GM21529 (cell line): ENCODE data around the gene CAMSAP1.

Experiments
- ATAC-seq: cut with Tn5 transposase; IDR thresholded peaks from one replicate; pipeline ENCODE4 v1.9.1; 2021; ENCODE audit not compliant: unreplicated experiment

The CAMSAP1 gene

DNA sequence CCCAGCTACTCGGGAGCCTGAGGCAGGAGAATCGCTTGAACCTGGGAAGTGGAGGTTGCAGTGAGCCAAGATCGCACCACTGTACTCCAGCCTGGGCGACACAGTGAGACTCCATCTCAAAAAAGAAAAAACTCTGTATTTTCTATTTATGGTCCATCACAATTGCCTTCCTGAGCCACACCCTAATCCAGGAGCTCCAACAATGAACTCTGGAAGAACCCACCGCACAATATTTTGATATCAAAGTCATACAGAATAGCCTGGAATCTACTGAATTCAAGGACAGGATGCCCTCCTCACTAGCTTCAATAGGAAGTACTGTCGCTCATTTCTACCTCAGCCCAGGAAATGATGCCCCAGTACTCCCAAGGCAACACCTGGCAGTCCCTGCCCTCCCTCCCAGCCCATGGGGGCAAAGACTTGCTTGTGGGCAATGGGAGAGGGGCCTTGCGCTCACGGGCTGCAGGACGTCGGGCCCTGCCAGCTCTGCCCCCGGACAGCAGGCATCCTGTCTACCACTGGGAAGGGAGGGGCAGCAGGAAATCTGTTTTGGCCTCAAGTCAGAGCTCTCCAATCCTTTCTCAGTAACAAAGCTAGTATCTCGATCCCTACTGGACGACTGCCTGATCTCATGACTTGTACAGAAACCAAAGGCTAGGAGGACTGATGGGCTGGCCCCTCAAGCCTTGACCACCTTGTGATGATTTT lies 34.1 kb upstream of the CAMSAP1 start:
- ATAC-seq, result no peak

- no peak for ATAC-seq
These were observed 32.3 kb upstream of the CAMSAP1 start for GRCh38 chr9:135939351-135940265.

DNA sequence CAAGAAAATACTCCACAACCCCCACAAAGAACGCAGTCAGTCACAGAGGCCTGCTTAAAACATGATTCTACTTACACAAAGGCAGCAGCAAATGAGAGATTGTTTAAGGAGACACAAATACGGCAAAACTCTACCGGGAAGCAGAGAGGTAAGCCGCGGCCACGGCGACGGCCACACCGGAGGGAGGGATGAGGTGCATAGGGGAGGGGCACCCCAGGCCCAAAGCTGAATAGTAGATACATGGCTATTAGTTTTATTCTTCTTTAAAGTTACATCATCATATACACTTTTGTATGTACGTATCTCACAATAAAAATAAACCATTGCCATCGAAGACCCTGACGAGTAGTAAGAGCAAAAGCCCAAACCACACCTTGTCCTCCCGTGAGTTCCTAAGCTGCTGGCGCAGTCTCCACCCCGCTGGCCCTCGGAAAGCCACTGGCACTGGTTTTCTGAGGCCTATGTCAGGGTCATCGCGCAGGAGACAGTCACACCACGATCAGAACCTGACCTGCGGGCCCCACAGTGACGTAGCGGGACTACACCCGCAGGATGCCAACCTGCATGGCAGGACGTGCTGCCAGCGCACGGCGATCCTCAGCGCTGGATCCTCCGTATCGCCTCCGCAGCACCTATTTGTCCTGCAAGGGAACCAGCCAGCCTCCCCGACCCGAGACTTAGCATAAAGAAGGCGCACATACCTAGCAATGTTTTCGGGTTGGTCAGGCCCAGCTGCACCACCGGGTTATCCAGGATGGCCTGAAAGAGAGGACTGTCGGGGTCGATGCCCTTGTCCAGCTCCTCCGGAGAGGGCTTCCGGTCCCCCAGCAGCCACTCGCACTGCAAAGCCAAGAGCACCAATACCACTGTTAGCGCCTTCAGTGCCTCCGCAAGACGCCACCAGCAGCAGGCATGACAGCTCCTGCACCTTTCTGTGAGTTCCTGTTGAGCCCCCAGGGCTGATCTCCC lies 30.5 kb upstream of the CAMSAP1 start:
- ATAC-seq, result no peak

- ATAC-seq, result no peak
These were observed 25.8 kb upstream of the CAMSAP1 start for GRCh38 chr9:135933114-135933513.

DNA sequence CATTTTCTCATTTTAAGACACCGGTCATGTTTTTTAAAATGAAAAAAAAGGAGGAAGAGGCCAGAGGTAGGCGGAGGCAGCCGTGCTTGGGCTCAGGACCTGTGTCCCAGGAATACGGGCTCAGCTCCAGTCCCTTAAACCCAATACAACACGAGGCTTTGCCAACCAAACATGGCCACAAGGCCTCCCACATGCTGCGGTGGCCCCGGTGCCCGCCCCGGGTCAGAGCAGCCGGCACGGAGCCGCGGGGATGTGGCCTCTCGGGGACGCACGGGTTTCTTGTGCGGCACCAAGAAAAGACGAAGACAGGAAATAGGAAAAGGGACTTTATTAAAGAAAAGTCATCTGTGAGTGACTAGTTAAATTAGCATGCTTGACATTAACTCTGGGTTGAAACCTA lies 25.3 kb upstream of the CAMSAP1 start:
- ATAC-seq, result no peak

DNA sequence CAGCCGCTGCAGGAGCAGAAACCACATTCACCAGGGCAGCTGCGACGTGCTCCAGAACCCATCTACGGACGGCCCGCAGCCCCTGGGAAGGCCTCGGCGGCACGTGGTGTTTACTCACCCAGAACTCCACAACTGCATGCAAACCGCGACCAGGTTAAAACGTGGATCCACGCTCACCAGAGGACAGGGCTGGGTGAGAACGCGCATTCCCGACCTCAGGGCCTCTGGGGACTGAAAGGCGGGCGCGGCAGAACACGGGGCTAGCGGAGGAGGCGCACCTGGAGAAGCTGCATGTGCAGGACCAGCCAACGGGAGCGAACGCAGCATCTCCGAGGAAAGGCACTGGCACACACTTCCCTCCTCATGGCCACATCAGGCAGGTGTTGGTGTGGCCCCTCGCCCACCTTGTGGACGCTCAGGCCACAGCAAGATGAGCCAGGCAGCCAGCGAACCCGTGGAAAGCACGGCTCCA lies 24.0 kb upstream of the CAMSAP1 start:
- no peak for ATAC-seq

DNA sequence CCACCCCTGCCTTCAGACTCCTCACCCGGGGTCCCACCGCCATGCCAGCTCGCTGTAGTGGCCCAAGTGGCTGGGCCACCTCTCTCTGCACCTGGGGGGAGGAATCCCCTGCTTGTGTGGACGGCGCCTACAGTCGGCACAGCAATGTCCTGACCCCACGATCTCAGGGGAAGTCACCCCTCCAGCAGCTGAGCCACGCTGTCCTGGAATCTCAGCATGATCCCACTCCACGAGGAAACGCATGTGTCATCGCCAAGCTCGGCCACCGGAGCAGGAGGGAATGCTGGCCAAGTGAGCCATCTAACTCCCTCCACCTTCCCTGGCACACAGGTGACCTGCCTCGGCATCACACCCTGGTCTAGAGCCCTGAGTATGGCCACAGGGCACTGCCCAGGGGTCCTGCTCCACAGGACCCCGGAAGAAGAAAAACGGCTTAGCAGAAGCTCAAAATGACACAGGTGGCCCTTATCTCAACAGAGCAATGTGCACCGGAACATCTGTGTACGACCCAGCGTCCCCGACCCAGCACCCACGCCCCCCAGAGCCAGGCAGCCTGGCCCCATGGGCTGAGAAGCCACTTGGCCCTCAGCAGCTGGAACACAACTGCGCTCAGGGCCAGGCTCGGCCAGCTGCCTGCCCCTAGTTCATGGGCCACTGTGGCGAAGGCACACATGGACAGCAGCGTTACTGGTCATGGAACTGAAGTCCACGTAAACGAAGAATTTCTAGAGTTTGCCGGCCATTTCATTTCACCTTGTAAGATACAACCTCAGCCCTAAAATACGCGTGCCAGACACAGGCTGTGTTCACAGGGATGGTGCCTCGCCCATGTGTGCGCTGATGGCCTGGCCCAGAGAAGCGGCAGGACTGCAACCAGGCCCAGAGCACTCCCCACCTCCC lies 23.4 kb upstream of the CAMSAP1 start:
- no peak for ATAC-seq

DNA sequence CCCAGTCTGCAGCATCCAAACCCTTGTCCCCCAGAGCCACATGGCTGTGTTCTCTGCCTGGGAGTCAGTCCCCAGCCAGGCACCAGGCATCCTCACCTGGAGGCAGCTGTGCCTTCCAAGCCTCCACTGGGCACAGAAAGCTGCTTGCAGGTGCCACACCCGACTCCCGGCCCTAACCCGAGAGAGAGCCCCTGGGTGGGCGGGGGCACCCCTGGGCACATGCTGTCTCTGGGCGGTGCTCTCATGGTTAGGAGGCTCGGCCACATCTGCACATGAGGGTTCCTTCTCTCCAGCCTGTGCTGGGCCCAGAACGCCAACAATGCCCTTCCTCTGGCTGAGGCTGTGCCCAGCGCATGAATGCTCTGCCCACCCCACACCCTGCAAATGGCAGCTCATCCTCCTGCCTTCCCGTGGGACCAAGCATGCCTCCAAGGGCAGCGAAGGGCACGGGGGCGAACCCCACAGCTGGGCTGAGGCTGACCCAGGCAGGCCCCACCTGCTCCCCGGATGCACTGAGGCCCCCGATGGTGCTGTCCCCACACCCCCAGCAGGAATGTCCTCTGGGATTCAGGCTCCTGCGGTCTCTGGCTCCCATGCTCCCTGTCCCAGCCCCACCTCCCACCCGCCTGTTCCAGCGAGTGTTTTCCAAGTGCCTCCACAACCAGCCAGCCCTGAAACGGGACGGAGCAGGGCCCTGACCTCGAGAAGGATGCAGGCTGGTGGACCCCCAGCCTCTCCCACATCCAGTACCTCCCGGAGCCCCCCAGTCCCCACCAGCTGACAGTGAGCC lies 22.5 kb upstream of the CAMSAP1 start:
- ATAC-seq, result no peak

DNA sequence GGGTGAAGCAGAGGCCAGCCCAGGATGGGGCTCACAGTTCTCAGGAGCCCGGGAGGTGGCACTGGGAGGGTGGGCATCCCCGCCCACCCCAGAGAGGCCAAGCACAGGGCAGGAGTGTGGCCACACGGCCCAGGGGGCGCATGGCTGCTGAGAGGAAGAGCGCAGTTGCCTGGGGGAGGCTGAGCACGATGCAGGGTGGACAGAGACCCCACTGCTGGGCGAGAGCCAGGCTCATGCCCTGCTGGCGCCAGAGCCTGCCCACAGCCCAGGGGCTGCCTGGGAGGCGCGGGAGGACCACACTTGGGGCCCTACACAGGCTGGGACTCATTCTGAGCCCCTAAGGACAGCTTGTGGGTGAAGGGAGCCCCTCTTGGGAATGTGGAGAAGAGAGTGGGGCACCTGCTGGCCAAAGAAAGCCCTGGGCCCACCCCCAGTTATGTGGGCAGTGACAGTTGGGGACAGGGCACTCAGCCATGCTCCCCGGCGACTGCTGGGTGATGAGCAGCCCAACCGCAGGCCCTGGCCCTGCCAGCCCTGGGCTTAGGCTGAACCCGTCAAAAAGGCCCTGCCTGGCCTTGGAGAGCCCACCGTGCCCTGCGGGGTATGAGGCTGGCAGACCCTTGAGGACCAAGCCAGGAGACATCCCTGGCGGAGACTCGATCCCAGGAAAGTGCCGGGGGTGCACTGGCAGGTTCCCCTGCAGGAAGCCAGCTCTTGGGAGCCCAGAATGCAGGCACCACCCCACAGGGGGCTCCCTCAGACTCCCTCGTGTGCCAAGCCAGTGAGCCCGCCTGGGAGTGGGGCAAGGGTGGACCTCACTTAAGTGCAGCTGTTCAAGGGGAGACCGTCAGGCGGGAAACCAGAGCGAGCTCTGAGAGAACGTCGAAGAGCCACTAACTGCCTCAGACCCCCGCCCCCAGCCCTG lies 21.6 kb upstream of the CAMSAP1 start:
- no peak for ATAC-seq

DNA sequence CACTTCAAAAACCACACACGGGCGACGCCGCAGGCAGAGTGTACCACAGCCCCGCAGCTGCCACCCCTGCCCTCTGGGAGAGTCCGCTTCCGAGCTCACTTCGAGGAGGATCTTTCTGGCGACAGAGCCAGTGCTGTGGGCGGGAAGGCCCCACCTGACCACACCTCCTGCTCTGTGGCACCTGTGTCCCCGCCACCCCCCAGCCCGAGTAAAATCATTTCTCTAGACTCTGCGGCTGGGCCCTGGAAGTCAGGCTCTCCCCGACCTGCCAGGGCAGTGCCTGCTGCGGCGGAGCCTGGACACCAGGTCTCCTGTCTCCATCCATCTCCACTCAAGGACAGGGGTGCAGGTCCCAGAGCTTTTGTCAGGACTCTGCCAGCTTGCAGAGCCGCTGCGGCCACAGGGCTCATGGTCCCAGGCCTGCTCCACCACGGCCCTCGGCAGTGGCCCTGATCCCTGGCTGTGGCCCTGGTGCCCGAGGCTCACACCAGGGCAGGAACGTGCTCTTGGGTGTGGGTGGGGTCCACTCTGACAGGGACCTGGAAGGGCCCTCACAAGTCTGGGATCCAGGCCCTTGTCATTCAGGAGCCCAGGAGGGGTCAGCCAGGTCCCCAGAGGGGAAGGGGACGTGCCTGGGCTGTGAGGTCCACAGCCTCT lies 20.9 kb upstream of the CAMSAP1 start:
- ATAC-seq, result no peak

DNA sequence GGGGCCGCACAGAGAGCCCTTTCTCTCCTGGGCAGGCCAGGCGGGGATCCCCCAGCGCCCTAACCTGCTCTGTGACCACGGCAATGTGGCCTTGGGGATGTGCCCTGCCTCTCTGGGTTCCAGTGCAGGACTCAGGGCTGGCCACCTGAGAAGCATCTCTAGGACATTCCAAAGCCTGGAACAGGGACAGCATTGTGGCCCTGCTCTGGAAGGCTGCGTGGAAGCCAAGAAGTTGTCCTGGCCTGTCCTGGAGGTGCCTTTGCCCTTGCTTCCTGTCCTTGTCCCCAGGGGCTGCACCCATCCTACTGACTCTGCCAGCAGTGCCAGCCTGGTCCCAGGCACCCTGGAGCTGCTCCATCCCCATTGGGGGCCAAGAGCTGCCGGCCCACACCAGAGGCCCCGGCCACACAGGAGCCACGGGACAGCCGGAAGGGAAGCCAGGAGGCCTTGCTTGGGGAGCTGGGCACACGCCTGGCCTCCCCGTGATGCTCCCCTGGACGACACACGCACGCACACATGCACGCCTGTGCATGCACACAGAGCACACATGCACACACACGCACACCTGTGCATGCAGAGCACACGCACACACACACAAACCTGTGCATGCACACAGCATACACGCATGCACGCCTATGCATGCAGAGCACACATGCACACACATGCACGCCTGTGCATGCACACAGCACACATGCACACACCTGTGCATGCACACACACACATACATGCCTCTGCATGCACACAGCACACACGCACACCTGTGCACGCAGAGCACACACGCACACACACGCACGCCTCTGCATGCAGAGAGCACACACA lies 20.1 kb upstream of the CAMSAP1 start:
- ATAC-seq, result no peak

DNA sequence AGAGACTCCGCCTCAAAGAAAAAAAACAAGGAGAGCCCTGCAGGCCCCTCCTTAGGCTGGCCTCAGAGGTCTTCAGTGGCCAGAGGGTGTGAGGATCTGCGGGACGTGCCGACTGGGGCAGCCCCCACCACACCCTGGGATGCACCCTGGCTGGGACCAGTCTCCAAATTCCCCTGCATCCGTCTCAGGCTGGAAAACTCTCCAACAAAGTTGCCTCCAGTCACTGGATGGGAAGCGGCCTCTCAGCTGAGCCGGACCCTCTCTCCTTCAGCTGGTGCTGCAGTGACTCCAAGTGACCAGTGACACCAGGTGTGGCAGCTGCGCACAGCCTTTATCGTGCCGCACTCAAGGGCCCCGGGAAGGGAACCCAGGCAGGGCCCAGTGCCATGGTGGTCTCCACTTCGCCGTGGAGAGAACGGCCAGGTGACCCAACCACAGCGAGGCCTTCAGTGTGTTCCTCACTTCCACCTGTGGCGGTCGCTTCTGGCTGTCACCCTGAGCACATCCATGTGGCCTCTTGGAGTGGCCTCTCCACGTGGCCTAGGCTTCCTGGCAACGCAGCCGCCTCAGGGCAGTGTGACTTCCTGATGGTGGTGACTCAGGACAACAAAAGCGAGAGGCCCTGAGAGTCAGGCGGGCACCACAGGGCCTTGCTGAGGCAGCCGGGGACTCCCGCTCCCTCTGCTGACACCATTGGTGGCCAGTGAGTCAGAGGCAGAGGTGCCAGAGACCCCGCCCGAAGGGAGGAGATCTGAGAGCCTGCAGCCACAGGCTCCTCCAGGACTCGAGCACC lies 19.3 kb upstream of the CAMSAP1 start:
- no peak for ATAC-seq

DNA sequence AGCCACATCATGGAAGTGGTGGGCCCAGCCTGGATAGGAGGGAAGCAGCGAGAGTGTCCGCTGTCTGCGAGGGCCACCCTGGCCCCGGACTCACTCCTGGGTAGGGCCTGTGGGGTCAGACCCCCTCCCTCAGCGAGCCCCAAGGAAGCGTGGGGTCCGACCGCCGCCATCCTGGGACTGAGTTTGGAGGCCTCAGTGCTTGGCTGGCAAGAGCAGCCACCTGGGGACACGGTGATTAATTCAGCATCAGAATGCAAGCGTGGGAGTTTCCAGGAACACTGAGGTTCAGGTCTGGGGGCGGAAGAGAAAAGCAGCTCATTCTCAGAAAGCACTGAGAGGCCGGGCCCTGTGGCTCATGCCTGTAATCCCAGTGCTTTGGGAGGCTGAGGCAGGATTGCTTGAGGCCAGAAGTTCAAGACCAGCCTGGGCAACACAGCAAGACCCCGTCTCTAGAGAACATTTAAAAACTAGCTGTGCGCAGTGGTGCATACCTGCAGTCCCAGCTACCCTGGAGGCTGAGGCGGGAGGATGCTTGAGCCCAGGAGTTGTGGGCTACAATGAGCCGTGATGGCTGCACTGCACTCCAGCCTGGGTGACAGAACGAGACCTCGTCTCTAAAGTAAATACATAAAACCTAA lies 18.3 kb upstream of the CAMSAP1 start:
- ATAC-seq, result no peak

DNA sequence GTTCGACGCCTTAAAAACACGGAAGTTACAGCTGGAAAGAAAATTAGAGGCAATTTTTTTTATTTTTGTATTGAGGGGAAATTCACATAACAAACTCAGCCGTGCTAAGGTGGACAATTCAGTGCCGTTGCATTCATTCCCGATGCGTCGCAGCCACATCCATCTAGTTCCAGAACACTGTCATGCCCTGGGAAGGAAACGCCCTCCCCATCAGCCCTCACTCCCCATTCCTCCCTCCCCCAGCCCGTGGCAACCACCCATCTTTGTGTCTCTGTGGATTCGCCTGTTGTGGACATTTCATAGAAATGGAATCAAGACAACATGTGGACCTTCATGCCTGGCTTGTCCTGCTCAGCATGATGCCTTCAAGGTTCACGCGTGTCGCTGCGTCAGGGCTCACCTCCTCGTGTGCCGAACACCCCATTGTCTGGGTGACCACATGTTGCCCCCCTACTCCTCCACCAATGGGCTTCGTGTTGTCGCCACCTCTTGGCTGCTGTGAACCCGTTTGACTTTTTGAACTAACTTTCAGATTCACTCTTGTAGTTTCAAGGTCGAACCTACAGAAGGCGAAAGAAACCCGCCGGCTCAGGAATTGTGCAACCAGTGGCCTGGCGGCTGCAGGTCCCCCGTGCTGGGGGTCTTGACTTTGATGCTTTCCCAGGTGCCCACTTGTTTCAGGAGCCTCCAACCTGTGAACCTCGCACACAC lies 17.4 kb upstream of the CAMSAP1 start:
- ATAC-seq, result no peak

- no peak for ATAC-seq
These were observed 16.2 kb upstream of the CAMSAP1 start for GRCh38 chr9:135923508-135923907.
